Measurements from ENCODE around the gene CASKIN2. TPM values are rescaled to one million over a fixed set of nuclear protein-coding genes. Genes with fewer than 3 reads are reported as not detected.
A peak's percentile ranks its signal among the peaks of the same experiment; 100 is the strongest.

The CASKIN2 gene
- total and polyA plus RNA-seq, 2 experiments from 2014 or later, result 1.9 to 6.2 TPM

- Histone ChIP-seq H3K4me3 (no peak overlapping the region), H3K4me2 (ENCODE audit: unreplicated experiment) (no peak overlapping the region), H3K79me2 (ENCODE audit: insufficient read depth) (peaks cover 47% of the 10 kb centered on the region), H3F3A (ENCODE audit: insufficient read depth) (peaks cover 8% of the 10 kb centered on the region; the same call in 1 of the 2 replicates), H3K9ac (no peak overlapping the region), H3K9me2 (ENCODE audit: insufficient read depth) (no peaks in the 10 kb centered on the region), H3K4me1 (ENCODE audit: insufficient read depth) (peaks cover 11% of the 10 kb centered on the region), H3K9me3 (ENCODE audit: low read depth) (no peaks in the 10 kb centered on the region), H2AFZ (no peak overlapping the region), H3K27me3 (replicated peaks; ENCODE audit: insufficient read depth) (no peaks in the 10 kb centered on the region), H3K27ac (no peak overlapping the region), H3K36me3 (ENCODE audit: low read depth) (no peaks in the 10 kb centered on the region), H4K20me1 (ENCODE audit: insufficient read depth) (no peaks in the 10 kb centered on the region)
- in situ Hi-C loops (cut with MboI), result no loop called here
- no peak for DNase-seq
- 91 to 92% methylated on average over 4 of the region's 4 CpGs for WGBS, 2 experiments (ENCODE audit: low coverage in 1 of 2, low lambda C conversion rate in 2 of 2, missing lambda C conversion rate in 2 of 2)
- TF ChIP-seq EZH2 (IDR thresholded peaks at IDR 0.05; ENCODE audit: insufficient read depth, poor library complexity, severe bottlenecking) (no peak), EZH2phosphoT487 (IDR thresholded peaks at IDR 0.05; ENCODE audit: insufficient read depth, low read depth) (no peak)
Measured at GRCh38 chr17:75460295-75460694, 55.0 kb downstream of the CASKIN2 start.

GRCh38 chr17:75459590-75460267, 55.6 kb downstream of the CASKIN2 start:
- no peak overlapping the region for H3K27ac ChIP-seq

DNA sequence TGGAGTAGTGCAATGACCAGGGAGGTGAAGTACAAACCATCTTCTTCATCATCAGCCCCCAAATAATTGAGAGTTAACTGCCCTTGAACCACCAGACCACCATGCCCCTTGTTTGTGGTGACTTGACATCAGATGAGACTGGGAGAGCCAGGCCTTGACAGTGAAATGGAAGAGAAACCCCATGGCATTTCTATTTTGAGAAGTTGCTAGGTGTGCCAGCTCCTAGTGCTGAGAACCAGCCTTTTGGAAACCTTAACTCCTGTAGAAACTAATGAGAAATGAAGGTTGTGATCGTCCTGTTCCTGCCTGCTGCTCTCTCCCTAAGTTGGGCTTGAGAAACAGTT, 56.1 kb downstream of the CASKIN2 start:
- WGBS, 2 experiments (ENCODE audit: low coverage in 1 of 2, low lambda C conversion rate in 2 of 2, missing lambda C conversion rate in 2 of 2), result 50 to 59% methylated on average over 1 of the region's 1 CpG
- peaks cover 8% of the 10 kb centered on the region; the same call in 1 of the 2 replicates for H3F3A ChIP-seq (ENCODE audit: insufficient read depth)
- in situ Hi-C loops (cut with MboI), result no loop called here
- H3K79me2 ChIP-seq (ENCODE audit: insufficient read depth), result peaks cover 47% of the 10 kb centered on the region
- H2AFZ ChIP-seq, result no peak overlapping the region
- no peaks in the 10 kb centered on the region for H3K36me3 ChIP-seq (ENCODE audit: low read depth)
- no peaks in the 10 kb centered on the region for H3K9me3 ChIP-seq (ENCODE audit: low read depth)
- H3K9ac ChIP-seq, result no peak overlapping the region
- peaks cover 11% of the 10 kb centered on the region for H3K4me1 ChIP-seq (ENCODE audit: insufficient read depth)
- H3K27ac ChIP-seq, result no peak overlapping the region
- H3K9me2 ChIP-seq (ENCODE audit: insufficient read depth), result no peaks in the 10 kb centered on the region
- DNase-seq, result no peak
- no peak for TF ChIP-seq EZH2 (IDR thresholded peaks at IDR 0.05; ENCODE audit: insufficient read depth, poor library complexity, severe bottlenecking)
- TF ChIP-seq EZH2phosphoT487 (IDR thresholded peaks at IDR 0.05; ENCODE audit: insufficient read depth, low read depth), result no peak
- no peaks in the 10 kb centered on the region for H4K20me1 ChIP-seq (ENCODE audit: insufficient read depth)
- no peak overlapping the region for H3K4me2 ChIP-seq (ENCODE audit: unreplicated experiment)
- H3K27me3 ChIP-seq (replicated peaks; ENCODE audit: insufficient read depth), result no peaks in the 10 kb centered on the region
- no peak overlapping the region for H3K4me3 ChIP-seq

More at GRCh38 chr17:75459590-75460267, 55.6 kb downstream of the CASKIN2 start:
- Histone ChIP-seq H3K9me3 (ENCODE audit: low read depth) (no peaks in the 10 kb centered on the region), H3K9ac (no peak overlapping the region), H3K4me3 (no peak overlapping the region), H3K79me2 (ENCODE audit: insufficient read depth) (peaks cover 47% of the 10 kb centered on the region), H3K4me1 (ENCODE audit: insufficient read depth) (peaks cover 11% of the 10 kb centered on the region), H2AFZ (no peak overlapping the region), H3K36me3 (ENCODE audit: low read depth) (no peaks in the 10 kb centered on the region), H3F3A (ENCODE audit: insufficient read depth) (peaks cover 8% of the 10 kb centered on the region; the same call in 1 of the 2 replicates), H3K9me2 (ENCODE audit: insufficient read depth) (no peaks in the 10 kb centered on the region), H3K27me3 (replicated peaks; ENCODE audit: insufficient read depth) (no peaks in the 10 kb centered on the region), H3K4me2 (ENCODE audit: unreplicated experiment) (no peak overlapping the region), H4K20me1 (ENCODE audit: insufficient read depth) (no peaks in the 10 kb centered on the region)
- DNase-seq, result no peak
- TF ChIP-seq EZH2phosphoT487 (IDR thresholded peaks at IDR 0.05; ENCODE audit: insufficient read depth, low read depth) (no peak), EZH2 (IDR thresholded peaks at IDR 0.05; ENCODE audit: insufficient read depth, poor library complexity, severe bottlenecking) (no peak)
- in situ Hi-C loops (cut with MboI), result no loop called here
- WGBS, 2 experiments (ENCODE audit: low coverage in 1 of 2, low lambda C conversion rate in 2 of 2, missing lambda C conversion rate in 2 of 2), result 79 to 82% methylated on average over 9 of the region's 9 CpGs

- peak overlapping the region; percentile 96 for H2AFZ ChIP-seq
- in situ Hi-C loops (cut with MboI), result no loop called here
Measured at GRCh38 chr17:75457047-75457654, 58.2 kb downstream of the CASKIN2 start.

More at GRCh38 chr17:75457047-75457654, 58.2 kb downstream of the CASKIN2 start:
- Histone ChIP-seq H3K27ac (peak overlapping the region; percentile 26), H3K27me3 (replicated peaks; ENCODE audit: insufficient read depth) (no peaks in the 10 kb centered on the region), H3K36me3 (ENCODE audit: low read depth) (no peaks in the 10 kb centered on the region), H3K4me3 (peak overlapping the region; percentile 95), H3K4me1 (ENCODE audit: insufficient read depth) (peaks cover 11% of the 10 kb centered on the region), H3K9ac (peak overlapping the region; percentile 96), H3K9me2 (ENCODE audit: insufficient read depth) (no peaks in the 10 kb centered on the region), H3K9me3 (ENCODE audit: low read depth) (no peaks in the 10 kb centered on the region), H3K79me2 (ENCODE audit: insufficient read depth) (peaks cover 36% of the 10 kb centered on the region), H4K20me1 (ENCODE audit: insufficient read depth) (no peaks in the 10 kb centered on the region), H3F3A (ENCODE audit: insufficient read depth) (peaks cover 8% of the 10 kb centered on the region; the same call in 1 of the 2 replicates), H3K4me2 (ENCODE audit: unreplicated experiment) (peak overlapping the region; percentile 96)
- peak; percentile 73 for DNase-seq
- TF ChIP-seq EZH2phosphoT487 (IDR thresholded peaks at IDR 0.05; ENCODE audit: insufficient read depth, low read depth), result no peak
- TF ChIP-seq EZH2 (IDR thresholded peaks at IDR 0.05; ENCODE audit: insufficient read depth, poor library complexity, severe bottlenecking), result no peak
- WGBS, 2 experiments (ENCODE audit: low coverage in 1 of 2, low lambda C conversion rate in 2 of 2, missing lambda C conversion rate in 2 of 2), result 1 to 2% methylated on average over 35 to 36 of the region's 38 CpGs
